HG03520 (cell line): ENCODE data around the gene TNFAIP8.
"Not testable (repeated sequence)": the region's sequence is repeated elsewhere in the genome, so short reads cannot be mapped to it uniquely, and the experiment has no call there.

ENCODE experiments used
- ATAC-seq: cut with Tn5 transposase; IDR thresholded peaks from one replicate; pipeline ENCODE4 v1.9.1; 2021; ENCODE audit warnings: mild to moderate bottlenecking, moderate library complexity; ENCODE audit not compliant: unreplicated experiment

TNFAIP8 gene

DNA sequence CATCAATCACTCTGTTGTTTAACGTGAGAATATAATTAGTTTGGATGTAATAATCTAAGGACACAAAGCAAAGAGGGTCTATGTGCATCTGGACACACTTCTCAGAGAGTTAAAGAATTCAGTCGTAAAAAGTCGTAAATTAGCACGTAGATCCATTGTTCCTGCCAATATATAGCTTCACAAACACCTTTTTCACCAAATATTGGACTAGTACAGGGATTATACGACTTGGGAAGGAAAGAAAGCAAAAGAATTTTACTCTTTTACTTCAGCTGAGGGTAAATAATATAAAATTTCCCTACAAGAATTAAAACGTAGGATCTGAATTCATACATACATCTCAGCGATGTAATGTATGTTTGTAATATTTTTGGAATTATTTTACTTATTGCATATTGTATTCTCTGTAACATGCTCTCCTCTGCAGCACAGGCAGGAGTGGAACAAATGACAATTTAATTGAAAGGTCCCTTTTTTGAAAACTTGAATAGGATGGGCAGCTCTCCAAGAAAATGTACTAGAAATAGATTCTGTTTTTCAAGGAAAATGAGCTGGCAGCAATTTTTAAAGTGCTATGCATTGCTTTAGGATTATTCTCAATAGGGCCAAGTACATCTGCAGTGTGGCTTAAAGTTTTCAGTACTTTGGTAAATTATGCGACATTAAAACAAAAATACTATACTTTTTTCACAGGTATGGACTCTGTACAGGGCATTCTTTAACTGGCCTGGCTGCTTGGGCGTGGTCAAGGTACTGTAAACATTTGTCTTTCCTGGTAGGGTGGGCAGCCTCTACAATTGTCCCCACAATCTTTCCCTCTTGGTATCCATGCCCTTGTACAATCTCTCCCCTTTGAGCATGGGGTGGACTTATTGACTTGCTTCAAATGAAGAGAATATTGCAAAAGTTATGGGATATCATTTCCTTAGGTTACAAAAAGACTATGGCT is 56.7 kb downstream of the TNFAIP8 start:
- no peak for ATAC-seq

DNA sequence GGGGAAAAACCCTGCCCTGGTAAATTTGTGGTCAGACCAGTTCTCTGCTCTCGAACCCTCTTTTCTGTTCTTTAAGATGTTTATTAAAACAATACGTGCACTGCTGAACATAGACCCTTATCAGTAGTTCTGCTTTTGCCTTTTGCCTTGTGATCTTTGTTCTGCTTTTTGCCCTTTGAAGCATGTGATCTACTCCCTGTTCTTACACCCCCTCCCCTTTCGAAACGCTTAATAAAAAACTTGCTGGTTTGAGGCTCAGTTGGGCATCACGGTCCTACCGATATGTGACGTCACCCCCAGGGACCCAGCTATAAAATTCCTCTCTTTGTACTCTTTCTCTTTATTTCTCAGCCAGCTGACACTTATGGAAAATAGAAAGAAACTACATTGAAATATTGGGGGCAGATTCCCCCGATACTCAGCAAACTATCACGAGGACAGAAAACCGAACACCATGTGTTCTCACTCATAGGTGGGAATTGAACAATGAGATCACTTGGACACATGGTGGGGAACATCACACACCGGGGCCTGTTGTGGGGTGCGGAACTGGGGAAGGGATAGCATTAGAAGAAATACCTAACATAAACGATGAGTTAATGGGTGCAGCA is 58.4 kb downstream of the TNFAIP8 start:
- ATAC-seq: peak; percentile 28

DNA sequence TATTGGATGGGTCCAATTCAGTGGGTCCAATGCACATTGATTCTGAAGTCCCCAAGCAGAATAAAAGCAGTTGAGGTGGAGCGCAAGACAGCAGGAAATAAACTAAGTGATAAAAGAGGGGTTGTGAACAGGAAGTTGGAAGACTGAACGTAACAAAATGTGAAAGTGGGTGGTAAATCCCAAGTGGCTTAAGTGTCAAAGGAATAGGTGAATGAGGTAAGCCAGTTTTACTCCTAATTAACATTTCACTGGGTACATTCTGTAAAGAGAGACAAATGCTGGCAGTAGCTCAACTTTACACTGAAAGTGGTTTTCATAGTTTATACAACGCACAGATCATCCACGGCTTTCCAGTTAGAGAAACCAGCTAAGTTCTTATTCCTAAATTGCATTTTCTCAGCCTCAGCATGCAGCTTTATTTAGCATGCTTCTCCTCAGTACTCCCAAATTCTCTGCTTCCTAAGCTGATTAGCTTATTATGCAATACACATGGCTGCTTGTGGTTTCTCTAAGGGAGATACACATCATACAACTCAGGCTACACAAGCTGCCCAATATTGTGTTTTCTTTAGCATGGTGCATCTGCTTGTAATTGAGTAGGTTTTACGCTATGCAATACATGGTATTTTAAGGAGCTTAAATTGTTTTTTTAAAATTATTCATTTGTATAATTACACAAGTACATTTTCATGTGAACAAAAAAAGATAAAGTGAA is 62.2 kb downstream of the TNFAIP8 start:
- no peak for ATAC-seq

DNA sequence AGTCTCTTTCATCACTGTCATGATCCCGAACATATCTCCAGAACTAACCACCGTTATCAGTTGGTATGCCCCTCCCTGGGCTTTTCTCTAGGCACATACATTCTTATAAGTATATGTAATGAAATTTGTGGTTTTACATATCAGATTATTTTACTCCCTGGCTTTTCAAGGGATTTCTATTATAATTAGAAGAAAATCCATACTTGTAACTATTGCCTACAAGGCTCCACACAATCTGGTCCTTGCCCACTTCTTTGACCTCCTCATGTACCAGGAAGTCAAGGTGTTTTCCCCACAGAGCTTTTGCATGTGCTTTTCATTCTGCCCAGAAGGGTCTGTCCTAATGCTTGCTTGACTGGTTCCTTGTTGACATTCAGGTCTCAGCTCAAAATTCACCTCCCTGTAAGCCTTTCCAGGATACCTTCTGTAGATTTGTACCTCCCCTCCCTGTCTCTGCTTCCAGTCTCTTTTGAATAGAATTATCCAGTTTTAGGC is 62.8 kb downstream of the TNFAIP8 start:
- peak; percentile 56 for ATAC-seq

DNA sequence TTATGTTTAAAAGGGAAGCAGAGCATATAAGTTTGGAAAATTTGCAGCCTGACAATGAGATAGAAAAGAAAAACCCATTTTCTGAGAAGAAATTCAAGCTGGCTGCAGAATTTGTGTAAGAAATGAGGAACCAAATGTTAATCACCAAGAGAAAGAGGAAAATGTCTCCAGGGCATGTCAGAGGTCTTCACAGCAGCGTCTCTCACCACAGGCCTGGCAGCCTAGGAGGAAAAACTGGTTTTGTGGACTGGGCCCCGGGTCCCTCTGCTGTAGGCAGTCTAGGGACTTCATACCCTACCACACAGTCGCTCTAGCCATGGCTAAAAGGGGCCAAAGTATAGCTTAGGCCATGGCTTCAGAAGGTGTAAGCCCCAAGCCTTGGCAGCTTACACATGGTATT is 64.3 kb downstream of the TNFAIP8 start:
- no peak for ATAC-seq

DNA sequence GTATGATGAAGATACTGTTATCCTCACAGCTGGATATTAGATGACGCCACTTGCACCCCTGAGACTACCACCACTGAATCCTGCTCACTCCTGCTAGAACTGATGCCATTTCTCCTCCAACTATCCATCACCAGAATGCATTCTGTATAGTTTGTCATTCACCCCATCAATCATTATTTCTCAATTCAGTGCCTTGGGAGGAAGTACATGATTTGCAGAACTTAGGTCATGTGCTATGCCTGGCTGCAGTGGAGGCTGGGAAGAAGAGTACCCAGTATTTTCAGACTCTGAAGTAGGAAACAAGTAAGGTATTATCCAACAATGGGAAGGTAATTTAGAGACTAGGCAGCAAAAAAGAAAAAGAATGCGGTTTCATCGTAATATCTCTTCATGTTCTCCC is 70.2 kb downstream of the TNFAIP8 start:
- ATAC-seq: no peak

DNA sequence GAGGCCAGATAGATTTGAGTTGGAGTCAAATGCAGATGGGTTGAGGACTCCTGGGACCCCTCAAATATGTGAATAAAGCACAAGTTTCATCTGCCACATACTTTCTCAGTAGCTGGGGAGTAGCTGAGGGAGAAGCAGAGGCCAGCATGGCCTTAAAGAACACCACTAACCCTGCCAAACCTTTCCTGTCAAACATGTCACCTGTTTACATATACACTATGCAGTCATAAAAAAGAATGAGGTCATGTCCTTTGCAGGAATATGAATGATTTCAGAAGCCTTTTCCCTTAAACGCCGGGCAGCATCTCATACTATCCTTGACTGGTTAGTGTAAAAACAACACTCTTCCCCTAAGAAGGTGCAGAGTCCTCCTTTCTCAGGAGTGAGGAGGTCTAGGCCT is 71.2 kb downstream of the TNFAIP8 start:
- no peak for ATAC-seq

DNA sequence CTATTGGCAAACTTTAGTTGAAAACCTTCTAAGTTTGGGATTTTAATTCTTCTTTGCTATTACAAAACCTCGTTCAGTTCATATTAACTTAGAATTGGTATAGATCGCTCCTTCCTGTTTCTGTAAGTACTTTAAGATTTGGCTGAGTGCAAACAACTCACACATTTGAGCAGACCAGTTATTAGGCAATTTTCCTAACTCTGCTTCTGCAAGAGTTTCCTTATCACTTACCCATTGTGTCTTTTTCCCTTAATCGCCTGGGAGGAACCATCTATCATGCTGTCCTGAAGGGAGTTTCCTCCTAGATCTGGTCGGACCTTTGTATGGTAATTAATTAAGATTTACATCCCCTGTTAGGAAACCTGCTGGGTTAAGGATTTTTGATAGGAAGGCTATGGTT is 71.8 kb downstream of the TNFAIP8 start:
- ATAC-seq: not testable (repeated sequence)

DNA sequence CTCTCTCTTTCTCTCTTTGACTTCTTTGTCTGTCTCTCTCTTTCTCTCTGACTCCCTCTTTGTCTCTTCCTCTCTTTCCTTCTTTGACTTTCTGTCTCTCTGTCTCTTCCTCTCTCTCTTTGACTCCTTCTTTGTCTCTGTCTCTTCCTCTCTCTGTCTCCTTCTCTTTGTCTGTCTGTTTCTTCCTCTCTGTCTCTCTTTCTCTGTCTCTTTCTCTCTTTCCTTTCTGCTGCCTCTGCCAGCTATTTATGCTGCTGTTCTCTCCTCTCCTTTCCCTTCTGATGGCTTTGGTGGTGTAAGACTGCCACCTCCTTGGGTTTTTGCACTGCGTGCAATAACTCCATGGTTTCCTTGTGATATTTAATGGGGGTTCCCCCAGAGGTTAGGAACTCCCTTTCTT is 72.3 kb downstream of the TNFAIP8 start:
- ATAC-seq: not testable (repeated sequence)

DNA sequence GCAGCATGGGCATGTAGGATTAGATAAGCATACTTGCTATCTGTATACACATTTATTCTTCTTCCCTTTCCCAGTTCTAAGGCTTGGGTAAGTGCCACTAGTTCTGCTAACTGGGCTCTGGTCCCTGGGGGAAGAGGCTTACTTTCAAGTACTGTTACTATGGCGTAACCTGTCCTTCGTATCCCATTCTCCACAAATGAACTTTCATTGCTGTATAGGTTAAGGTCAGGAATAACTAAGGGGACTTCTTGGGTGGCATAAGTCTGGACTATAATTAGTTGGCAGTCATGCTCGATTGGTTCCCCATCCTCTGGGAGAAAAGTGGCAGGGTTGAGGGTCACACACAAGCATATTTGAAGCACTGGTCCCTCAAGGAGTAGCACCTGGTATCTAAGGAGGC is 72.8 kb downstream of the TNFAIP8 start:
- ATAC-seq: not testable (repeated sequence)

DNA sequence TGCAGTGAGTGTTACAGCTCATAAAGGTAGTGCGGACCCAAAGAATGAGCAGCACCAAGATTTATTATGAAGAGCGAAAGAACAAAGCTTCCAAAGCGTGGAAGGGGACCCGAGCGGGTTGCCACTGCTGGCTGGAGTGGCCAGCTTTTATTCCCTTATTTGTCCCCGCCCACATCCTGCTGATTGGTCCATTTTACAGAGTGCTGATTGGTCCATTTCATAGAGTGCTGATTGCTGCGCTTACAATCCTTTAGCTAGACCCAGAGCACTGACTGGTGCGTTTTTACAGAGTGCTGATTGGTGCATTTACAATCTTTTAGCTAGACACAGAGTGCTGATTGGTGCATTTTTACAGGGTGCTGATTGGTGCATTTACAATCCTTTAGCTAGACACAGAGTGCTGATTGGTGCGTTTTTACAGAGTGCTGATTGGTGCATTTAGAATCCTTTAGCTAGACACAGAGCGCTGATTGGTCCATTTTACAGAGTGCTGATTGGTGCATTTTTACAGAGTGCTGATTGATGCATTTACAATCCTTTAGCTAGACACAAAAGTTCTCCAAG is 76.9 kb downstream of the TNFAIP8 start:
- not testable (repeated sequence) for ATAC-seq

DNA sequence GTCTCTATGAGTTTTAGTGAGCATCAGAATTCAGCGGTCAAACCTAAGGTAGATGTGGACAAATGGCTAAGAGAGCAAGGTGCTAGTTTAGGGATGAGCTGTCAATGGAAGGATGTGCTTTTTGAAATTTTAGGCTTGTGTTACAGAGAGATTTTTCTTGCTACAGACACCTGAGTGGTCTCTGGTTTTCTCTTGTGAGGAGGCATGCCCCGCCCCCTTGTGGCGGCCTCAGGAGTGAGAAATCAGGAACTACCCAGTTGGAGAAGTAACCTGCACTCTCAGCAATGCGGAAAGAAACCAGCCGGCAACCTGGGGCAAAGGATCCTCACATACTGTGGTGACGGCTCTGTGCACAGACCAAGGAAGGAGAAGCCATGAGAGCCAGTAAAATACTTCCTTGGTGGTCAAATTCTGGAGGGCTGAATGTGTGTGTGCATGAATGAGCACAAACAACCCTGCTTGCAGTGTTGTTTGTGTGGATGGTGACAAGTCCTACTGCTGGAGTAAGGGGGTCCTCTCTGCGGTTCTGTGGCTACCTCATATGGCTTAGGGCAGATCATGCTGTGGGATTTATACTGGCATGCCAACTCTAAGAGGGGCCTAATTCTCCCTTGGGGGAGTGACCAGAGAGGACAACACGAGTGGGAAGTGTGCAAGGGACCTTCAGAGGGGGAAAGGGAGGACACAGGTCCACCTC is 79.8 kb downstream of the TNFAIP8 start:
- ATAC-seq: peak; percentile 87

DNA sequence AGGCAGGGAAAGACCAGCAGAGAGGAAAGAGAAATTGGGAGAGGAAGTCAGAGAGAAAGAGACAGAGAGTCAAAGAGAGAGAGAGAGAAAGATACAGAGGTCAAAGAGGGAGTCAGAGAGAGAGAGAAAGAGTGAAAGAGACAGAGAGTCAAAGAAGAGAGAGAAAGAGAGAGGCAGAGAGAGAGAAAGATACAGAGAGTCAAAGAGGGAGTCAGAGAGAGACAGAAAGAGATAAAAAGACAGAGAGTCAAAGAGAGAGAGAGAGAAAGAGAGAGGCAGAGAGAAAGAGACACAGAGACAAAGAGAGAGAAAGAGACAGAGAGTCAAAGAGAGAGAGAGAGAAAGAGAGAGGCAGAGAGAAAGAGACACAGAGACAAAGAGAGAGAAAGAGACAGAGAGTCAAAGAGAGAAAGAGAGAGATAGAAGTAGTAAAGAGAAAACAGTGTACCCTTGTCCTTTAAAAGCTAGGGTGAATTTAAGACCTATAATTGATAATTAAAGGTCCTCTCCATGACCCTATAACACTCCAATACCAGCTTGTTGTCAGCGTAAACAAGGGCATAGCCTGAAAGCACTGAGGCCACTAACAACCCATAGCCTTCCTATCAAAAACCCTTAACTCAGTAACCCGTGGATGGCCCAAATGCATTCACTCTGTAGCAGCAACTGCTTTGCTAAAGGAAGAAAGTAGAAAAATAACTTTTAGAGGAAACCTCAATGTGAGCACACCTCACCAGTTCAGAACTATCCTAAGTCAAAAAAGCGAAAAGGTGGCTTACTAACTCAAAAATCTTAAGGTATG is 82.2 kb downstream of the TNFAIP8 start:
- ATAC-seq: not testable (repeated sequence)

DNA sequence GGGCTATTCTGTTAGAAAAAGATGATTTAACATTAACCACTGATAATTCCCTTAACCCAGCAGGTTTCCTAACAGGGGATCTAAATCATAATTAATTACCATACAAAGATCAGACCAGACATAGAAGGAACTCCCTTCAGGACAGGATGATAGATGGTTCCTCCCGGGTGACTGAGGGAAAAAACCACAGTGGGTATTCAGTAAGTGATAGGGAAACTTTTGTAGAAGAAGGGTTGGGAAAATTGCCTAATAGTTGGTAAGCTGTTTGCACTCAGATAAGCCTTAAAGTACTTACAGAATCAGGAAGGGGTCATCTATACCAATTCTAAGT is 82.7 kb downstream of the TNFAIP8 start:
- not testable (repeated sequence) for ATAC-seq

DNA sequence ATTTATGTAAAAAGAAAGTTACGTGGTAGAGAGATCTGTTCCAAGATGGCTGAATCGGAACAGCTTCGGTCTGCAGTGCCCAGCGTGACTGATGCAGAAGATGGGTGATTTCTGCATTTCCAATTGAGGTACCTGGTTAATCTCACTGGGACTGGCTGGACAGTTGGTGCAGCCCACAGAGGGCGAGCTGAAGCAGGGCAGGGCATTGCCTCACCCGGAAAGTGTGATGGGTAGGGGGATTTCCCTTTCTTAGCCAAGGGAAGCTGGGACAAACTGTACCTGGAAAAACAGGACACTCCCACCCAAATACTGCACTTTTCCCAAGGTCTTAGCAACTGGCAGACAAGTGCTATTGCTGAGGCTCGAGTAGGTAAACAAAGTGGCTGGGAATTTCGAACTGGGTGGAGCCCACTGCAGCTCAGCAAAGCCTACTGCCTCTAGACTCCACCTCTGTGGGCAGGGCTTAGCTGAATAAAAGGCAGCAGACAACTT is 83.4 kb downstream of the TNFAIP8 start:
- no peak for ATAC-seq

DNA sequence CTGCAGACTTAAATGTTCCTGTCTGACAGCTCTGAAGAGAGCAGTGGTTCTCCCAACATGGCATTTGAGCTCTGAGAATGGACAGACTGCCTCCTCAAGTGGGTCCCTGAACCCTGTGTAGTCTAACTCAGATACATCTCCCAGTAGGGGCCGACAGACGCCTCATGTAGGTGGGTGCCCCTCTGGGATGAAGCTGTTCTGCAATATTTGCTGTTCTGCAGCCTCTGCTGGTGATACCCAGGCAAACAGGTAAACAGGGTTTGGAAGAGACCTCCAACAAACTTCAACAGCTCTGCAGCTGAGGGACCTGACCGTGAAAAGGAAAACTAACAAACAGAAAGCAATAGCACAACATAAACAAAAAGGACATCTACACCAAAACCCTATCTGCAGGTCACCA is 83.8 kb downstream of the TNFAIP8 start:
- not testable (repeated sequence) for ATAC-seq

DNA sequence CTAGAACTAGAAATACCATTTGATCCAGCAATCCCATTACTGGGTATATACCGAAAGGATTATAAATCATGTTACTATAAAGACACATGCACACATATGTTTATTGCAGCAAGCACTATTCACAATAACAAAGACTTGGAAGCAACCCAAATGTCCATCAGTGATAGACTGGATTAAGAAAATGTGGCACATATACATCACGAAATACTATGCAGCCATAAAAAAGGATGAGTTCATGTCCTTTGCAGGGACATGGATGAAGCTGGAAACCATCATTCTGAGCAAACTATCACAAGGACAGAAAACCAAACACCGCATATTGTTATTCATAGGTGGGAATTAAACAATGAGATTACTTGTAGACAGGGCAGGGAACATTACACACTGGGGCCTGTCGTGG is 88.8 kb downstream of the TNFAIP8 start:
- ATAC-seq: not testable (repeated sequence)

DNA sequence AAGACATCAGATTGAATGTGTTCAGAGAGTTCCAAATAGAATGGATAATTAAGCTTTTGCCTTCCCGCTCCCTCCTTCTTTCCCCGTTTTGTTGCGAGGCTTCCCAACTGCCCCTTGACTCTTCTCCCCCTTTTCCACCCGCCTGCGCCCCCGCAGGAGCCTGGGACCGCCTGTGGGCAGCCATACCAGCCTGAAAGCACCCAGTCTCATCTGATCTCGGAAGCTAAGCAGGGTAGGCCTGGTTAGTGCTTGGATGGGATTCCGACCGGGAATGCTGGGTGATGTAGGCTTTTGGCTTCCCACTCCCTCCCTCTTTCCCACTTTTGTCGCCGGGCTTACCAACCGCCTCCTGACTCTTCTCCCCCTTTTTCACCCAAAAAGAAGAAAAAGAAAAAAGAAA is 89.7 kb downstream of the TNFAIP8 start:
- ATAC-seq: no peak
